OCI-LY3 (cell line): ENCODE measurements around the gene B3GAT3.

Experiments
- EZH2phosphoT487 ChIP-seq: fragments of 200-600 bp; shearing (Covaris generic); IDR thresholded peaks from 2 replicates; pipeline ENCODE4 v1.6.1; 2018; ENCODE audit warnings: antibody characterized with exemption, mixed run types, low read depth
- TF ChIP-seq, protein P1 (sequence below): fragments of 200-600, 300-600 bp; sonication (generic); IDR thresholded peaks from 2 replicates; pipeline ENCODE4 v1.5.1; 2014; ENCODE audit warnings: antibody characterized with exemption, low read length, low read depth

DNA sequence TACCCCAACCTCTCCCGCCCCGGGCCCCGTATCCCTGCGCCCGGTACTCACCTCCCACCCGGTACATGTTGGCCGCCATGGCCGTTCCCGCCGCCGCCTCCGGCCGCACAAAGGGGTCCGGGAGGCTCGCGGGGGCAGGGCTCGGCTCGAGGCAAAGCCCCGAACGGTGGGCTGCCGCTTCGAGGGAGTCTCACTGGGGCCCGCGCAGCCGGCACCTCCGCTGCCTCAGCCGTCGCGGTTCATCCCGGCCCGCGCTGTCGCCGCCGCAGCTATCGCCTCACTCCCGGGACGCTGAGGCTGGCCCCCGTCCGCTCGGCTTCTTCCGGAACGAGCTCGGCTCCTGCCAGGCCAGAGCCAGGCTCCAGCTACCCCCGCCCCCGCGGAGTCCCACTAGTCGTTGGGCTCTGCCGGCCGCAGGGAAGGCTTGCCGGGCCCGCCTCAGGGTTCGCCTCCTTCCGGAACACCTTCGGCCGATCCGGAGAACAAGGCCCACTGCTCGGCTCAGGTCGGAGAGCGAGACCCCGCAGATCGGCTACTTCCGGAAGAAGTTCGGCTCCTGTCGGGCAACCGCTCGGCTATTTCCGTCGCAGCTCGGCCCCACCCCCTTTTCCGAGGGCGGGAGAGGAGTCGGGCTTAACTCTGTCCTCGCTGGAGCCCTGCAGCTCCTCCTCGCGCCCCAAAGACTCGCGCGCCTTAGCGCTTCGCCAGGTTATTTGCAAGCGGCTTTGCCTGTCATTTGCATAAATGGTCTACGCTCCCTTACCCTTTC, 20.2 kb downstream of the B3GAT3 start, which contains the start of gene MTA2:
- TF ChIP-seq, protein P1, sequence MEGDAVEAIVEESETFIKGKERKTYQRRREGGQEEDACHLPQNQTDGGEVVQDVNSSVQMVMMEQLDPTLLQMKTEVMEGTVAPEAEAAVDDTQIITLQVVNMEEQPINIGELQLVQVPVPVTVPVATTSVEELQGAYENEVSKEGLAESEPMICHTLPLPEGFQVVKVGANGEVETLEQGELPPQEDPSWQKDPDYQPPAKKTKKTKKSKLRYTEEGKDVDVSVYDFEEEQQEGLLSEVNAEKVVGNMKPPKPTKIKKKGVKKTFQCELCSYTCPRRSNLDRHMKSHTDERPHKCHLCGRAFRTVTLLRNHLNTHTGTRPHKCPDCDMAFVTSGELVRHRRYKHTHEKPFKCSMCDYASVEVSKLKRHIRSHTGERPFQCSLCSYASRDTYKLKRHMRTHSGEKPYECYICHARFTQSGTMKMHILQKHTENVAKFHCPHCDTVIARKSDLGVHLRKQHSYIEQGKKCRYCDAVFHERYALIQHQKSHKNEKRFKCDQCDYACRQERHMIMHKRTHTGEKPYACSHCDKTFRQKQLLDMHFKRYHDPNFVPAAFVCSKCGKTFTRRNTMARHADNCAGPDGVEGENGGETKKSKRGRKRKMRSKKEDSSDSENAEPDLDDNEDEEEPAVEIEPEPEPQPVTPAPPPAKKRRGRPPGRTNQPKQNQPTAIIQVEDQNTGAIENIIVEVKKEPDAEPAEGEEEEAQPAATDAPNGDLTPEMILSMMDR, result no peak
- TF ChIP-seq EZH2phosphoT487, result no peak
